GM23338 (cell line): ENCODE measurements around the gene C1orf116. TPM values are rescaled to one million over a fixed set of nuclear protein-coding genes. Genes with fewer than 3 reads are reported as not detected.

ENCODE experiments used
- ATAC-seq: fragments of 200-7000 bp; cut with Tn5 transposase; 3 replicates; pipeline ENCODE4 v1.9.1; 2020
- DNase-seq: peaks from one replicate; pipeline ENCODE4 v3.0.0-alpha.2; 2015; ENCODE audit warnings: low spot score
- H2AFZ ChIP-seq: fragments of 200-600 bp; sonication (generic); 2 replicates; pipeline ENCODE4 v1.8.0; 2016; ENCODE audit warnings: antibody characterized with exemption, mild to moderate bottlenecking, moderate library complexity
- H3F3A ChIP-seq: fragments of 200-600 bp; sonication (generic); replicated peaks from 2 replicates; pipeline ENCODE4 v1.8.0; 2017; ENCODE audit warnings: antibody characterized with exemption, mixed run types, low read depth
- H3K27ac ChIP-seq: fragments of 200-600 bp; sonication (generic); 2 replicates; pipeline ENCODE4 v1.6.1; 2016; ENCODE audit warnings: low read depth
- H3K27me3 ChIP-seq: fragments of 200-600 bp; sonication (generic); 2 replicates; pipeline ENCODE4 v1.8.0; 2016; ENCODE audit warnings: mild to moderate bottlenecking, mixed run types, moderate library complexity; ENCODE audit not compliant: insufficient read depth
- H3K36me3 ChIP-seq: fragments of 200-600 bp; sonication (generic); 2 replicates; pipeline ENCODE4 v1.8.0; 2016; ENCODE audit warnings: mild to moderate bottlenecking; ENCODE audit not compliant: insufficient read depth
- H3K4me1 ChIP-seq: fragments of 200-600 bp; sonication (generic); 2 replicates; pipeline ENCODE4 v1.8.0; 2016; ENCODE audit warnings: mild to moderate bottlenecking, moderate library complexity; ENCODE audit not compliant: insufficient read depth
- H3K4me2 ChIP-seq: fragments of 200-600 bp; sonication (generic); 2 replicates; pipeline ENCODE4 v1.7.1; 2017; ENCODE audit warnings: mixed run types
- H3K4me3 ChIP-seq: fragments of 200-600 bp; sonication (generic); 2 replicates; pipeline ENCODE4 v1.6.1; 2016; ENCODE audit warnings: mixed run types
- H3K79me2 ChIP-seq: fragments of 200-600 bp; sonication (generic); replicated peaks from 2 replicates; pipeline ENCODE4 v1.8.0; 2017; ENCODE audit warnings: mild to moderate bottlenecking; ENCODE audit not compliant: insufficient read depth
- H3K9me2 ChIP-seq: fragments of 200-600 bp; sonication (generic); 2 replicates; pipeline ENCODE4 v1.8.0; 2017; ENCODE audit not compliant: insufficient read depth
- H4K20me1 ChIP-seq: fragments of 200-600 bp; sonication (generic); replicated peaks from 2 replicates; pipeline ENCODE4 v1.8.0; 2017; ENCODE audit warnings: mild to moderate bottlenecking; ENCODE audit not compliant: insufficient read depth
- H3K27ac Mint-ChIP-seq: 2 replicates; pipeline ENCODE4 v1.8.0; 2020; ENCODE audit warnings: inconsistent platforms, mild to moderate bottlenecking, moderate library complexity, mixed read lengths
- H3K27me3 Mint-ChIP-seq: 3 replicates; pipeline ENCODE4 v1.8.0; 2022; ENCODE audit warnings: low read depth, mild to moderate bottlenecking, moderate library complexity, mixed read lengths, inconsistent platforms; ENCODE audit not compliant: insufficient read depth, poor library complexity
- H3K36me3 Mint-ChIP-seq: 3 replicates; pipeline ENCODE4 v1.8.0; 2021; ENCODE audit warnings: low read depth, mild to moderate bottlenecking, inconsistent platforms, moderate library complexity, mixed read lengths
- H3K4me1 Mint-ChIP-seq: 3 replicates; pipeline ENCODE4 v1.8.0; 2020; ENCODE audit warnings: mild to moderate bottlenecking, inconsistent platforms, mixed read lengths
- H3K4me3 Mint-ChIP-seq: 3 replicates; pipeline ENCODE4 v1.8.0; 2021; ENCODE audit warnings: moderate library complexity, mild to moderate bottlenecking, inconsistent platforms, mixed read lengths
- H3K9me3 Mint-ChIP-seq: 3 replicates; pipeline ENCODE4 v1.8.0; 2020; ENCODE audit warnings: moderate library complexity, mild to moderate bottlenecking, inconsistent platforms, mixed read lengths
- CREB1 ChIP-seq: fragments of 250-450 bp; sonication (Bioruptor Pico); IDR thresholded peaks from 2 replicates; pipeline ENCODE4 v1.5.0; 2020; ENCODE audit warnings: low read depth, mild to moderate bottlenecking, moderate library complexity
- EZH2phosphoT487 ChIP-seq: fragments of 200-600 bp; sonication (generic); IDR thresholded peaks from one replicate; pipeline ENCODE4 v1.8.1; 2018; ENCODE audit warnings: antibody characterized with exemption; ENCODE audit not compliant: unreplicated experiment
- JUNB ChIP-seq: IDR thresholded peaks from one replicate; pipeline ENCODE4 v1.6.1; 2016; ENCODE audit warnings: antibody characterized with exemption; ENCODE audit not compliant: unreplicated experiment
- NANOG ChIP-seq: IDR thresholded peaks from 2 replicates; pipeline ENCODE4 v1.6.1; 2016; ENCODE audit warnings: antibody characterized with exemption, borderline replicate concordance
- POLR2AphosphoS5 ChIP-seq: IDR thresholded peaks from 2 replicates; pipeline ENCODE4 v1.6.1; 2016; ENCODE audit warnings: antibody characterized with exemption, low read depth
- STAT1 ChIP-seq: IDR thresholded peaks from one replicate; pipeline ENCODE4 v1.6.1; 2016; ENCODE audit warnings: antibody characterized with exemption; ENCODE audit not compliant: unreplicated experiment
- ZNF331 ChIP-seq: fragments of 250-450 bp; sonication (Bioruptor Pico); IDR thresholded peaks from 2 replicates; pipeline ENCODE4 v1.5.0; 2020; ENCODE audit warnings: low read depth, mild to moderate bottlenecking, moderate library complexity
- polyA plus RNA-seq: library from polyadenylated mRNA; unstranded; fragments of >200 nt; fragmentation: Nextera tagmentation; extraction: Ambion mirVana; gene quantifications from 2 replicates; pipeline ENCODE4 v1.2.1, GENCODE V29; 2016
- total RNA-seq: library from RNA; depleted of rRNA; stranded (reverse); fragments of >200 nt; shearing (Covaris generic); gene quantifications from 2 replicates; pipeline ENCODE4 v1.2.3, GENCODE V29; 2014
- TF ChIP-seq, protein P1 (sequence below): IDR thresholded peaks from 2 replicates; pipeline ENCODE4 v1.6.1; 2016; ENCODE audit warnings: antibody characterized with exemption
- TF ChIP-seq, protein P2 (sequence below): IDR thresholded peaks from one replicate; pipeline ENCODE4 v1.6.1; 2018; ENCODE audit warnings: antibody characterized with exemption; ENCODE audit not compliant: unreplicated experiment
- TF ChIP-seq, protein P3 (sequence below), 2 experiments: fragments of 200-600 bp in 1 of 2; sonication (generic) in 1 of 2; conservative IDR thresholded peaks; 2 replicates each; pipeline versions ENCODE4 v1.5.1 to v1.6.1; 2016 to 2017; ENCODE audit warnings: antibody characterized with exemption in 2 of 2, low read depth in 2 of 2, mild to moderate bottlenecking in 2 of 2, moderate library complexity in 1 of 2

The C1orf116 gene
- total and polyA plus RNA-seq, 2 experiments from 2014 or later = 2.3 to 5.3 TPM

DNA sequence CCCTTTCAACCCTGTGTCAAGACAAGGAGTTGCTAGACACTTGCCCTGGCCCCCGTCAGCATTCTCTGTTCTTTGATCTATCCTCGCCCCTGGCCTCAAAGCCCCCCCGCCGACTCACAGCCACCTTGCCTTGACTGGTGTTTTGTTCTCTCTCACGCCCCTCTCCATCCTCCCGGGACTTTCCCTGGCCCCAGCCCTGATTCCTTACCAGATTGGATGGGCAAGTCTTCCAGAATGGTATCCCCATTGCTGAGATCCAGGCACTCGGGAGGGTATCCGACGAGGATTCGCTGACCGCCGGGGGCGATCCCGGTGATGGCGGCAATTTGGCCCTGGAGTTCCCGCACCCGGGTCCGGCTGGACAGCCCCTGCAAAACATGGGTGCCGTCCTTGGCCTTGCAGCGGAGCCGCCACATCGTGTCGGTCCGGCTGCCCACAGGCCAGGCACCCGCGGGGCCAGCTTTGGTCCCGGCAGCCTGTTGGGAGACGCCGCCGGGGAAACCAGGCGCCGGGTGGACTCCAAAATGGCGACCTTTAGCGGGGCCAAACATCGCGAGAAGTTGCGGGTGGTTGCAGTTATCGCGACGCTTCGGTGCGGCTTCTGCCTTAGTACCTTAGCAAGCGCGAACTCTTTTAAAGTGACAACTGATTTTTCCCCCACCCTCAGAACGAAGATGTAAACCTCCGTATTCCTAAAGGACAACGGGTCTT, 18.1 kb upstream of the C1orf116 start (continued):
- TF ChIP-seq EZH2phosphoT487 = no peak
- TF ChIP-seq NANOG = no peak
- TF ChIP-seq, protein P1, sequence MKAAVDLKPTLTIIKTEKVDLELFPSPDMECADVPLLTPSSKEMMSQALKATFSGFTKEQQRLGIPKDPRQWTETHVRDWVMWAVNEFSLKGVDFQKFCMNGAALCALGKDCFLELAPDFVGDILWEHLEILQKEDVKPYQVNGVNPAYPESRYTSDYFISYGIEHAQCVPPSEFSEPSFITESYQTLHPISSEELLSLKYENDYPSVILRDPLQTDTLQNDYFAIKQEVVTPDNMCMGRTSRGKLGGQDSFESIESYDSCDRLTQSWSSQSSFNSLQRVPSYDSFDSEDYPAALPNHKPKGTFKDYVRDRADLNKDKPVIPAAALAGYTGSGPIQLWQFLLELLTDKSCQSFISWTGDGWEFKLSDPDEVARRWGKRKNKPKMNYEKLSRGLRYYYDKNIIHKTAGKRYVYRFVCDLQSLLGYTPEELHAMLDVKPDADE = 0 out of 2 replicates have a peak, but pooled peaks have one; percentile 41
- no peak for TF ChIP-seq CREB1 (CRISPR knock-in tag)
- TF ChIP-seq, protein P2, sequence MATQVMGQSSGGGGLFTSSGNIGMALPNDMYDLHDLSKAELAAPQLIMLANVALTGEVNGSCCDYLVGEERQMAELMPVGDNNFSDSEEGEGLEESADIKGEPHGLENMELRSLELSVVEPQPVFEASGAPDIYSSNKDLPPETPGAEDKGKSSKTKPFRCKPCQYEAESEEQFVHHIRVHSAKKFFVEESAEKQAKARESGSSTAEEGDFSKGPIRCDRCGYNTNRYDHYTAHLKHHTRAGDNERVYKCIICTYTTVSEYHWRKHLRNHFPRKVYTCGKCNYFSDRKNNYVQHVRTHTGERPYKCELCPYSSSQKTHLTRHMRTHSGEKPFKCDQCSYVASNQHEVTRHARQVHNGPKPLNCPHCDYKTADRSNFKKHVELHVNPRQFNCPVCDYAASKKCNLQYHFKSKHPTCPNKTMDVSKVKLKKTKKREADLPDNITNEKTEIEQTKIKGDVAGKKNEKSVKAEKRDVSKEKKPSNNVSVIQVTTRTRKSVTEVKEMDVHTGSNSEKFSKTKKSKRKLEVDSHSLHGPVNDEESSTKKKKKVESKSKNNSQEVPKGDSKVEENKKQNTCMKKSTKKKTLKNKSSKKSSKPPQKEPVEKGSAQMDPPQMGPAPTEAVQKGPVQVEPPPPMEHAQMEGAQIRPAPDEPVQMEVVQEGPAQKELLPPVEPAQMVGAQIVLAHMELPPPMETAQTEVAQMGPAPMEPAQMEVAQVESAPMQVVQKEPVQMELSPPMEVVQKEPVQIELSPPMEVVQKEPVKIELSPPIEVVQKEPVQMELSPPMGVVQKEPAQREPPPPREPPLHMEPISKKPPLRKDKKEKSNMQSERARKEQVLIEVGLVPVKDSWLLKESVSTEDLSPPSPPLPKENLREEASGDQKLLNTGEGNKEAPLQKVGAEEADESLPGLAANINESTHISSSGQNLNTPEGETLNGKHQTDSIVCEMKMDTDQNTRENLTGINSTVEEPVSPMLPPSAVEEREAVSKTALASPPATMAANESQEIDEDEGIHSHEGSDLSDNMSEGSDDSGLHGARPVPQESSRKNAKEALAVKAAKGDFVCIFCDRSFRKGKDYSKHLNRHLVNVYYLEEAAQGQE = no peak
- no peak for TF ChIP-seq JUNB
- no peak for TF ChIP-seq STAT1
- no peak for TF ChIP-seq ZNF331 (CRISPR knock-in tag)
- TF ChIP-seq, protein P3, sequence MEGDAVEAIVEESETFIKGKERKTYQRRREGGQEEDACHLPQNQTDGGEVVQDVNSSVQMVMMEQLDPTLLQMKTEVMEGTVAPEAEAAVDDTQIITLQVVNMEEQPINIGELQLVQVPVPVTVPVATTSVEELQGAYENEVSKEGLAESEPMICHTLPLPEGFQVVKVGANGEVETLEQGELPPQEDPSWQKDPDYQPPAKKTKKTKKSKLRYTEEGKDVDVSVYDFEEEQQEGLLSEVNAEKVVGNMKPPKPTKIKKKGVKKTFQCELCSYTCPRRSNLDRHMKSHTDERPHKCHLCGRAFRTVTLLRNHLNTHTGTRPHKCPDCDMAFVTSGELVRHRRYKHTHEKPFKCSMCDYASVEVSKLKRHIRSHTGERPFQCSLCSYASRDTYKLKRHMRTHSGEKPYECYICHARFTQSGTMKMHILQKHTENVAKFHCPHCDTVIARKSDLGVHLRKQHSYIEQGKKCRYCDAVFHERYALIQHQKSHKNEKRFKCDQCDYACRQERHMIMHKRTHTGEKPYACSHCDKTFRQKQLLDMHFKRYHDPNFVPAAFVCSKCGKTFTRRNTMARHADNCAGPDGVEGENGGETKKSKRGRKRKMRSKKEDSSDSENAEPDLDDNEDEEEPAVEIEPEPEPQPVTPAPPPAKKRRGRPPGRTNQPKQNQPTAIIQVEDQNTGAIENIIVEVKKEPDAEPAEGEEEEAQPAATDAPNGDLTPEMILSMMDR (conservative IDR thresholded peaks at IDR 0.05; ENCODE audit: low read depth in 2 of 2) = 0 out of 4 replicates have a peak, but pooled peaks of 1 of the 2 experiments have one; percentile 6
- TF ChIP-seq POLR2AphosphoS5 = peak; percentile 84

DNA sequence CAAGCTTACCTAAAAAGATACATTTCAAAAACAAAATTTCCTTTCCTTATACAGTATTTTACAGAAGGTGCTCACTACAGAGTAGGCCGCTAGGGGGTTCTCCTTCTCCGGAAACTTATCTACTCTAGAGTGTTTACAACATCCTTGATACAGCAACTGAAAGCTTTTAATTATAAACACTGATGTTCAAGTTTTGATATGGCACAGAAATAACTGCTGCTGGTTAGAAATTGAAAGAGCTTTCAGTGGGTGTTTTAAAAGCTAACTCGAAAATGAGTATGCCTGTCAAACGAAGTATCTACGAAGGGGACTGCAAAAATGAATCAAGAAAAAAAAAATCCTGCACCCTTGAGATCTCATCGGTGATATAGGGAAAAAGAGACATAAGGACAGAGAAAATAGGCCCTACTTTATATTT, 17.4 kb upstream of the C1orf116 start:
- no peaks in the 10 kb centered on the region for H3K9me2 ChIP-seq
- H3K4me1 ChIP-seq = peaks cover 19% of the 10 kb centered on the region; the same call in 1 of the 2 replicates
- H3K27me3 ChIP-seq = no peaks in the 10 kb centered on the region
- H3K36me3 ChIP-seq = peaks cover 9% of the 10 kb centered on the region; the same call in 1 of the 2 replicates
- peak overlapping the region; percentile 72 for H3K4me3 ChIP-seq
- peaks cover 13% of the 10 kb centered on the region; the same call in 1 of the 2 replicates for H4K20me1 ChIP-seq
- Mint-ChIP-seq H3K27ac (peak overlapping the region; percentile 98), H3K4me1 (peaks cover 44% of the 10 kb centered on the region), H3K9me3 (no peaks in the 10 kb centered on the region; the same call in 2 of the 3 replicates), H3K4me3 (peak overlapping the region; percentile 99), H3K36me3 (peaks cover 28% of the 10 kb centered on the region), H3K27me3 (peaks cover 5% of the 10 kb centered on the region)
- DNase-seq (peak; percentile 70), ATAC-seq (peak; percentile 8)
- TF ChIP-seq, protein P3 (conservative IDR thresholded peaks at IDR 0.05; ENCODE audit: low read depth in 2 of 2) = peak; percentile 56 to 93
- no peak for TF ChIP-seq POLR2AphosphoS5
- H3K4me2 ChIP-seq = peak overlapping the region; percentile 80
- H3K79me2 ChIP-seq = peaks cover 56% of the 10 kb centered on the region
- no peak overlapping the region for H2AFZ ChIP-seq
- H3K27ac ChIP-seq = peak overlapping the region; percentile 95
- no peaks in the 10 kb centered on the region for H3F3A ChIP-seq
